HG03175 (cell line): ENCODE measurements around the gene EIF4E.
"Not testable (repeated sequence)": the region's sequence is repeated elsewhere in the genome, so short reads cannot be mapped to it uniquely, and the experiment has no call there.

Source experiments
- ATAC-seq: cut with Tn5 transposase; IDR thresholded peaks from one replicate; pipeline ENCODE4 v1.9.1; 2021; ENCODE audit warnings: mild to moderate bottlenecking, moderate library complexity; ENCODE audit not compliant: unreplicated experiment

Gene EIF4E

GRCh38 chr4:98934851-98935250 is 5.9 kb upstream of the EIF4E start:
- not testable (repeated sequence) for ATAC-seq

GRCh38 chr4:98932539-98932938 is 3.6 kb upstream of the EIF4E start:
- ATAC-seq, result peak; percentile 16

- ATAC-seq, result no peak
These were observed 1.5 kb upstream of the EIF4E start for GRCh38 chr4:98930311-98930865.

GRCh38 chr4:98929341-98930267 is 671 bp upstream of the EIF4E start:
- peak; percentile 48 for ATAC-seq

GRCh38 chr4:98928131-98928504 is 815 bp downstream of the EIF4E start:
- peak; percentile 36 for ATAC-seq

- ATAC-seq, result not testable (repeated sequence)
These were observed 2.7 kb downstream of the EIF4E start for GRCh38 chr4:98926257-98926656.

- ATAC-seq, result no peak
These were observed 7.6 kb downstream of the EIF4E start for GRCh38 chr4:98921292-98921691.

- ATAC-seq, result no peak
These were observed 8.9 kb downstream of the EIF4E start for GRCh38 chr4:98919996-98920395.

- not testable (repeated sequence) for ATAC-seq
These were observed 18.2 kb downstream of the EIF4E start for GRCh38 chr4:98910728-98911127.

- no peak for ATAC-seq
These were observed 19.1 kb downstream of the EIF4E start for GRCh38 chr4:98909646-98910401.

- ATAC-seq, result no peak
These were observed 20.1 kb downstream of the EIF4E start for GRCh38 chr4:98908703-98909262.

GRCh38 chr4:98908182-98908581 is 20.8 kb downstream of the EIF4E start:
- ATAC-seq, result no peak

GRCh38 chr4:98905839-98906238 is 23.1 kb downstream of the EIF4E start:
- ATAC-seq, result no peak

GRCh38 chr4:98905297-98905696 is 23.6 kb downstream of the EIF4E start:
- ATAC-seq, result no peak

GRCh38 chr4:98903963-98904362 is 25.0 kb downstream of the EIF4E start:
- no peak for ATAC-seq

GRCh38 chr4:98903561-98903960 is 25.4 kb downstream of the EIF4E start:
- ATAC-seq, result no peak

GRCh38 chr4:98899277-98899676 is 29.7 kb downstream of the EIF4E start:
- no peak for ATAC-seq

- ATAC-seq, result no peak
These were observed 37.2 kb downstream of the EIF4E start for GRCh38 chr4:98891478-98892337.

- ATAC-seq, result no peak
These were observed 38.1 kb downstream of the EIF4E start for GRCh38 chr4:98890702-98891455.

- ATAC-seq, result no peak
These were observed 41.8 kb downstream of the EIF4E start for GRCh38 chr4:98887145-98887544.
